HEK293T (cell line): ENCODE measurements around the gene SRPK1.

Experiments
- HDGF ChIP-seq: fragments of 450-650 bp; IDR thresholded peaks from 2 replicates; pipeline ENCODE4 v1.6.1; 2017; ENCODE audit warnings: antibody characterized with exemption, borderline replicate concordance
- SP1 ChIP-seq: fragments of 450-650 bp; IDR thresholded peaks from 2 replicates; pipeline ENCODE4 v1.6.1; 2017
- TARDBP ChIP-seq: fragments of 450-650 bp; IDR thresholded peaks from 2 replicates; pipeline ENCODE4 v1.6.1; 2016

DNA sequence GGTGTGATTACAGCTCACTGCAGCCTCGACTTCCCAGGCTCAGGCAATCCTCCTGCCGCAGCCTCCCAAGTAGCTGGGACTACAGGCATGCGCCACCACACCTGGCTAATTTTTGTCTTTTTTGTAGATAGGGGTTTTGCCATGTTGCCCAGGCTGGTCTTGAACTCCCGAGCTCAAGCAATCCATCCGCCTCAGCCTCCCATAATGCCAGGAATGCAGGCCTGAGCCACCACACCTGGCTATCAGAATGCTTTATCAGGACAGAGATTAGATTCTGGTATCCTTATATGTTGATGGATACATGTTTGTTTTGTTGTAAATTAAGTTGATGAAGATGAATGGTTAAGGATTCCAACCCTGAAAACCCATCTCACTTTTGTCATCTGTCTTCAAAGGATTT is 91.6 kb downstream of the SRPK1 start:
- no peak for TF ChIP-seq HDGF
- TF ChIP-seq SP1, result no peak
- TF ChIP-seq TARDBP, result no peak
